GM21528 (cell line): ENCODE measurements around the gene NRXN2.

ENCODE experiments used
- ATAC-seq: cut with Tn5 transposase; IDR thresholded peaks from one replicate; pipeline ENCODE4 v1.9.1; 2021; ENCODE audit warnings: mild to moderate bottlenecking, moderate library complexity; ENCODE audit not compliant: unreplicated experiment, low FRiP score

Gene NRXN2

GRCh38 chr11:64759131-64759721 lies 36.2 kb upstream of the NRXN2 start:
- ATAC-seq = no peak

- ATAC-seq = no peak
These were observed 35.5 kb upstream of the NRXN2 start for GRCh38 chr11:64758330-64759079.

DNA sequence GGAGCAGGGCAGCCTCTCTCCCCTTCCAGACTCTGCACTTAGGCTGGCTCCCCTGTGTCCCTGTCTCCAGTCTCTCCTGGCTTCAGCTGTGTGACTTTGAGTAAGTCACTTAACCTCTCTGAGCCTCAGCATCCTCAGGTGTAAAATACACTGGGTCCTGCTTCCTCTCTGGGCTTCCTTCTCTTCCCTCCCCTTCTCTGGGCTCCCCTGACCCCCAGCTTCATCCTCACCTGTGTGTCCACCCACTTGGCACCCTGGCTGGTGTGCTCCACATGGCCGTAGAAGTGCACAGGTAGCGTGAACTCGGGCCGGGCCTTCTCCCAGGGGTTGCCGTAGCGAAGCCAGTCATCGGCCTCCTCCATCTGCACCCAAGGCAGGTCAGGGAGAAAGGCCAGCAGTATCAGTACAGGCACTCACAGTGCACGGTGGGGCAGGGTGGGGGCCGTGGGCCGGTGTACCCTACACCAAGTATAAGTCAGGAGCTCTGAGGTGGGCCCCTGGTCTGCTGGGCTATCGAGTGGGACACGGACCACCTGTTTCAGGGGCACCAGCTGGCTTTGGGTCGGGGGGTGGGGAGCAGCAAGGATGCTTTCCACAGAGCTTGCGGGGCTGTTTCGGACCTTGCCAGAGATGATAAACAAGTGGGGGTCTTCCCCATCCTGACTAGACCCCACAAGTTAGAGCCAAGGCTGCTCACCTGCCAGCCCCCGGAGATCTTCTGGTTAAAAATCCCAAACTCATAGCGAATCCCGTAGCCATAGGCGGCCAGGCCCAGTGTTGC lies 34.7 kb upstream of the NRXN2 start:
- ATAC-seq = no peak

- ATAC-seq = no peak
These were observed 32.8 kb upstream of the NRXN2 start for GRCh38 chr11:64755681-64756361.

- no peak for ATAC-seq
These were observed 32.1 kb upstream of the NRXN2 start for GRCh38 chr11:64754919-64755662.

DNA sequence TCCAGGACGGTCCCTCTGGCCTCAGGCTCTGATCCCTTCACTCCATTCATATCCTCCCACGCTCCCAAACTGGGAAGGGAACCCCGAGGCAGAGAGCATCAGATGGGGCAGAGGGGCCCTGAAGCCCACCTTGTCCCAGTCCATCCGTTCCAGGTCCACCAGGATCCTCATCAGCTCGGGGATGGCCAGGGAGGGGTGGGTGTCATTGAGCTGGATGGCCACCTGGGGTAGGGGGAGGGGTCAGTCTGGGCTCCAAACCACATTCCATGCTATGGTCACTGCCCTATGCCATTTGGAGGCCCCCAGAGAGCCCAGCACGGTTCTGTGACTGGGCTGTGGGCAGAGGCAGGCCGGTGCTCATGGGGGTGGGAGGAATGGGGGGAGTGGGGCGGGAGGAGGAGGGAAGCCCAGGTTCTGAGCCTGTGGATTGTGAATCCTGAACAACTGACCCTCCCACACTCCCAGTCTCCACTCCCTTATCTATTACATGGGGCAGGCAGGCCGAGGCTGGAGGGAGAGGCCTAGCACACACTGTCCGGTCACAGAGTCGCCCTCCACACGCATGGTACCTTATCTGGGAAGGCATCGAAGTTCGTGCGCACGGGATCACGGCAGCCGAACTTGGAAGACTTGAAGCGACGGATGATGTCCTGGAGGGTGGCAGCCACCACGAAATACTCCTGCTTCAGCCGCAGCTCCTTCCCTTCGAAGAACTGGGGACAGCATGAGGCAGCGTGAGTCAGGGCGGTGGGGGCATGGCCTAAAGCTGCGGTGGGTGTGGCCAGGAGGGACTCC lies 31.3 kb upstream of the NRXN2 start:
- ATAC-seq = no peak

DNA sequence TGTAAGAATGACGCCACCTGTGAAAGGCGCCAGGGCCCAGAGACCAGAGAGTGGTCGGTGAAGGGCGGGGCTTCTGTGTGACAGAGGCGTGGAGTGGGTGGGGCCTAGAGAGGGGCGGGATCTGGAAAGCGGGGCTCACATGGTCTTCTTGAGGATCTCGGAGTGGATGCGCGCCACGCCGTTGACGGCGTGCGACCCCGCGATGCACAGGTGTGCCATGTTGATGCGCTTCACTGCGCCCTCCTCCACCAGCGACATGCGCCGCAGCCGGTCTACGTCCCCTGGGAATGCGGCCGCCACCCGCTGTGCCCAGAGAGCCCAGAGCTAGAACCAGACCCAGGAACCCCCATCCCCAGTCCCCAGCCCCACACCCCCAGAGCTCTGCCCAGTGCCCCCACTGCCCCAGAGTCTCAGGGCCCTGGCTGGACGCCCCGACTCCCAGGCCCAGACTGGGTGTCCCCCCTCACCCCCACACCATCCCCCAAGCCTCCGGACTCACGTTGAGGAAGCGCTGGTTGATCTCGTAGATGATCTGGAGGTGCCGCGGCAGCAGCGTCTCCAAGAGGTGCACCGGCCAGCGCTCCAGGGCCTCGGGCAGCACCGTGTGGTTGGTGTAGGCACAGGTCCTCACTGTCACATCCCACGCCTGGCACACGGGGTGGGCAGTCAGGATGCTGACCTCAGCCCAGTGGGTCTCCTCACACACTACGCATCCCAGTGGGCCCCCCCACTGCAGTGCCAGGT lies 30.6 kb upstream of the NRXN2 start:
- no peak for ATAC-seq

DNA sequence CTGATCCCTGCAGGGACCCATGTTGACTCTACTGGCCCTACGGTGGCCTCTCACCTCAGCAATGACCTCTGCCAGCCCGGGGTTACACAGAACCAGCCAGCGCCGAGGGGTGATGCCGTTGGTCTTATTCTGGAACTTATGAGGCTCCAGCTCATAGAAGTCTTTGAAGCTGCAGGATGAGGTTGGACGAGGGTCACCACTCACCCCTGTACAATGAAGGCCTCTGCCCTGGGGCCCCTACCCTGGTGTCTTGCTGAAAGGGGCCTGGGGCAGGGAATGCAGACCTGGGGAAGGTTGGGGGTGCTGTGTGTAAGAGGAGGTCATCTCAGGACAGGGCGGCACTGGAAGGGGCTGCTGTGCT lies 30.0 kb upstream of the NRXN2 start:
- no peak for ATAC-seq

DNA sequence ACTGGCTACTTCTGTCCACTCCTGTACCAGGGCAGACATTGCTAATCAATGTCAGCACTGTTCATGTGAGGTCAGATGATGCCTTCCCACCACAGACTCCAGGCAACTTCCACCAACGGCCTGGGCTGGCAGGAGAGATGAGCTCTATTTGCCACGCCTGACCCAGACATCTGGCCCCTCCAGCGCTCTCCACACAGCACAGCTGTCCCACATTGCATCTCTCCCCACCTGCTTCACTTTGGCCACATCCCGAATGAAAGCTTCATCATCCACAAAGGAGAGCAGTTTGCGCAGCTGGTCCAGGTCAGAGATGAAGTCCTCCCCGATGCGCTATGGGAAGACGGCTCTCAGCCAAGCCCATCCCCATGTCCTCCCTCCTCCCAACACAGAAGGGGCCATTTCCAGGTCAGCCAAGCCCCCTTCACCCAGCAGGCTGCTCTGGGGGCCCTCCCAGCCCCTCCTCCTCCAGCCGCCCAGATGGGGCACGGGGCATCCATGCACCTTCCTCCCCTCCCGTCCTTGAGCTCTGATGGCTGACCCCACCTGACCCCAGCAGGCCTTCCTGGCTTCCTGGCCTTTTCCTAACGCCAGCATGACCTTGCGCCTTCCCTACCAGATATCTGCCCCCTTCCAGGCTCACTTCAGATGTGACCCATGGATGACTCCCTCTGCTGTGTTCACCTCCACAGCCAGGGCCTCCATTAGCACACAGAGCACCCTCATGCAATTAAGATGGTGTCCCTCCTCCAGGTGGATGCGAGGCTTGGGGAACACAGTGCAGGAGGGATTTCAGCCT lies 29.4 kb upstream of the NRXN2 start:
- ATAC-seq = no peak

DNA sequence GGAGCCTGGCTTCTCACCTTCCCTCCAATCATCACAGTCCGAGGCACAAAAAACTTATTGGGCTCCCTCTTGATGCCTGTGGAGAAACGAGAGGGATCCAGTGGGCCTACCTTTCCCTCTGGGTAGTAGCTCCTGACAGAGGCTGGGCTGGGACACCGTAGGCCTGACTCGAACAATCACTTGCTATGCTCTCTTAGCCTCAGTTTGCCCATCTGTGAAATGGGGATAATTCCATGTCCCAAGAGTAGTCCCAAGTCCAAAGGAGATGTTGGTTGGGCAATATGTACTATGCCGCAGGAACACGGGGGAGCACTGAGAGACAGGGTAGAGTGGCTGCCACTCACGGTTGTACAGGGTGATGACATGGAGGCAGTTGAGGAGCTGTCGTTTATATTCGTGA lies 28.6 kb upstream of the NRXN2 start:
- no peak for ATAC-seq

DNA sequence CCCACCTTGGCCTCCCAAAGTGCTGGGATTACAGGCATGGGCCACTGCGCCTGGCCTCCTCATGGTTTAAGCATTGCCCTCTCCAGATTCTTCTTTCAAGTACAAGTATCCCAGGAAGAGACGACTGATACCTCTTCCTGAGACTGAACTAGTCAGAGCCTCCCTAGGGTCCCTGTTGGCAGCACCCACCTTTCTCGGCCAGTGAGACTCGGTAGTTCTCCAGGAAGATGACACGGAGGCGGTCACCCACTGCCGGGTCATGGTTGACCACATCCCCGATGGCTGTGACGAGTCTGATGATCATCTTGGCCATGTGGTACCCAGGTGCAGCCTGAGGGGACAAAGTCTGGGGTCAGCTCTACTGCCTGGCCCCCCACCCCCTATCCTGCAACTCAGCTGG lies 28.1 kb upstream of the NRXN2 start:
- no peak for ATAC-seq

DNA sequence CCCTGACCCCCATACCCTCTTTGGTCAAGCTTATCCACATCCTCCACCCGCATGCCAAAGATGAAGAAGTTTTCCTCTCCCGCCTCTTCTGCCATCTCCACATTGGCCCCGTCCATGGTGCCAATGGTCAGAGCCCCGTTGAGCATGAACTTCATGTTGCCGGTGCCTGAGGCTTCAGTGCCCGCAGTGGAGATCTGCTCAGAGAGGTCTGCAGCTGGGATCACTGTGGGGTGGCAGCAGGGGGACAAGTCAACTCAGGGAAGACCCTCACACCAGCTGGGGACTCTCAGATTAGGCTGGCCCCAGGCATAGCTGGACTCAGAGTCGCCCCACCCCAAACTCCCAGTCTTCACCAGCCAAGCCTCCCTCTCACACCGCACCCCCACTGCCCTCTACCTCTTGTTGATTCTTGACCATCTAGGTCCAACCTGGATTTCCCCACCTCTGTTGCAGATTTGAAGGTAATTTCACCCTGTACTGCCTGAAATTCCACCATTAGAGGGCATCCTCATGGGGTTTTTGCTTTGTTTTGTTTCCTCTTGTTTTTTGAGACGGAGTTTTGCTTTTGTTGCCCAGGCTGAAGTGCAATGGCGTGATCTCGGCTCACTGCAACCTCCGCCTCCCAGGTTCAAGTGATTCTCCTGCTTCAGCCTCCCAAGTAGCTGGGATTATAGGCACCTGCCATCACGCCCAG lies 27.5 kb upstream of the NRXN2 start:
- no peak for ATAC-seq

DNA sequence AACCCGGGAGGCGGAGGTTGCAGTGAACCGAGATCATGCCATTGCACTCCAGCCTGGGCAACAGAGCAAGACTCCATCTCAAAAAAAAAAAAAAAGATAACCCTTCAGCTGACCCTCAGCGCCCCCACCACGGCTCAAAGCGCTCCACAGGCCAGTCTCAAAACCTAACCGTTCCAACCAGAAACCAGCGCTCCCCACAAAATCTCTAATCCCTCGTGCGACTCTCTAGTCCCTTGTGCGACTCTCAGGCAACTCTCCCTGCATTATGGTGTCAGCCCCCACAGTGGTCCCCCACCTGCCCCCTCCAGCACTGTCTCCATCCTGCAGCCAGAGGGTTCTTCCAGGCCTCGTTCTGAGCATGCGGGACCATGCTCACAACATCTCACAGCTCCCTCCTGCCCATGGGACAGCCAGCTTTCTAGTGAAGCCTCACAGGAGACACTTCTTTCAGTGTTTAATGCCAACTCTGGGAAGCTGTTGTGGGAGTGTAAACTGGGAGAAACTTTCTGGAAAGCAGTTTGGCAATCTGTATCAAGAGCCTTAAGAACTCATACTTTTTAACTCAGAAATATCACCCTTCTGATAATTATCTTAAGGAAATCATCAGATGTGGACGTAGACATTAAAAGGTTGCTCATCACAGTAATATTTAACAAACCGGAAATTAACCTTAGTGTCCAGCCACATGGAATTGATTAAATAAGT lies 25.1 kb upstream of the NRXN2 start:
- ATAC-seq = no peak

GRCh38 chr11:64746486-64746885 lies 23.5 kb upstream of the NRXN2 start:
- no peak for ATAC-seq

GRCh38 chr11:64745521-64746328 lies 22.7 kb upstream of the NRXN2 start:
- no peak for ATAC-seq

DNA sequence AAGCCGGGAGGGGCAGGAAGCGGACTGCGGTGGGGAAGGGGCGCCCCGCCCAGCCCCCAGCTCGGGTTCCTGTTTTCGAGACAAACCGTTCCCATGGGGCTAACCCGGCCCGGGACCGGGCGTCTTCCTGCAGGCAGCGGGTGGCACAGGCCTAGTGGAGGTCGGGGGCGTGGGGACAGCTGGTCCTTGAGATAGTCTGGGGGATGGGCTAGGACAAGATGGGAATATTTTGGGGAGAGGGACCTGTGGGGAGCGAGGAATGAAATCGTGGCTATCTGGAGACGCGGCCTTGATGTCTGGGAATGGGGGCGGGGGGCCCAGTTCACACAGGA lies 22.2 kb upstream of the NRXN2 start:
- no peak for ATAC-seq
